Memory B cell (primary cell): ENCODE results near the gene EEIG1.

ENCODE experiments used
- ATAC-seq: fragments of 150-1000 bp; cut with Tn5 transposase; 2 replicates; pipeline ENCODE4 v1.10.0; 2021; ENCODE audit warnings: low read depth, mild to moderate bottlenecking, moderate library complexity
- DNase-seq, 2 donors: peaks; one replicate each; pipeline ENCODE4 v3.0.0; 2022; ENCODE audit warnings: low spot score in 2 of 2
- H3K27ac Mint-ChIP-seq: one replicate; pipeline ENCODE4 v1.8.0; 2022; ENCODE audit warnings: mild to moderate bottlenecking, moderate library complexity, mixed read lengths
- H3K27me3 Mint-ChIP-seq: one replicate; pipeline ENCODE4 v1.8.0; 2022; ENCODE audit warnings: mixed read lengths
- H3K36me3 Mint-ChIP-seq: one replicate; pipeline ENCODE4 v1.8.0; 2022; ENCODE audit warnings: mild to moderate bottlenecking, mixed read lengths
- H3K4me1 Mint-ChIP-seq: one replicate; pipeline ENCODE4 v1.8.0; 2022; ENCODE audit warnings: mixed read lengths
- H3K4me3 Mint-ChIP-seq: one replicate; pipeline ENCODE4 v1.8.0; 2022; ENCODE audit warnings: mild to moderate bottlenecking, moderate library complexity, mixed read lengths
- H3K9me3 Mint-ChIP-seq: one replicate; pipeline ENCODE4 v1.8.0; 2022; ENCODE audit warnings: mixed read lengths

Gene EEIG1

GRCh38 chr9:127989094-127989493, 8.3 kb upstream of the EEIG1 start:
- ATAC-seq, result no peak
- H3K4me3 Mint-ChIP-seq, result no peak overlapping the region
- no peaks in the 10 kb centered on the region for H3K36me3 Mint-ChIP-seq
- peaks cover 42% of the 10 kb centered on the region for H3K4me1 Mint-ChIP-seq
- no peaks in the 10 kb centered on the region for H3K9me3 Mint-ChIP-seq
- DNase-seq, result no peak
- no peaks in the 10 kb centered on the region for H3K27me3 Mint-ChIP-seq
- H3K27ac Mint-ChIP-seq, result peak overlapping the region; percentile 93

GRCh38 chr9:127987103-127987614, 6.4 kb upstream of the EEIG1 start:
- peak; percentile 47 to 49 for DNase-seq
- H3K4me1 Mint-ChIP-seq, result peaks cover 46% of the 10 kb centered on the region
- H3K27me3 Mint-ChIP-seq, result no peaks in the 10 kb centered on the region
- no peaks in the 10 kb centered on the region for H3K36me3 Mint-ChIP-seq
- no peaks in the 10 kb centered on the region for H3K9me3 Mint-ChIP-seq
- peak; percentile 36 for ATAC-seq
- H3K4me3 Mint-ChIP-seq, result peak overlapping the region; percentile 4
- peak overlapping the region; percentile 93 for H3K27ac Mint-ChIP-seq

- H3K36me3 Mint-ChIP-seq, result no peaks in the 10 kb centered on the region
- DNase-seq, result peak in 1 of 2 donors; percentile 11
- H3K27ac Mint-ChIP-seq, result peak overlapping the region; percentile 97
- H3K9me3 Mint-ChIP-seq, result no peaks in the 10 kb centered on the region
- no peak overlapping the region for H3K4me3 Mint-ChIP-seq
- H3K27me3 Mint-ChIP-seq, result no peaks in the 10 kb centered on the region
- no peak for ATAC-seq
- peaks cover 41% of the 10 kb centered on the region for H3K4me1 Mint-ChIP-seq
Measured at GRCh38 chr9:127985011-127985410, 4.2 kb upstream of the EEIG1 start.

GRCh38 chr9:127983847-127984289, 3.1 kb upstream of the EEIG1 start:
- peaks cover 40% of the 10 kb centered on the region for H3K4me1 Mint-ChIP-seq
- no peaks in the 10 kb centered on the region for H3K9me3 Mint-ChIP-seq
- ATAC-seq (peak; percentile 56), DNase-seq (peak; percentile 61 to 83)
- peak overlapping the region; percentile 97 for H3K27ac Mint-ChIP-seq
- peaks cover 4% of the 10 kb centered on the region for H3K36me3 Mint-ChIP-seq
- H3K4me3 Mint-ChIP-seq, result peak overlapping the region; percentile 44
- H3K27me3 Mint-ChIP-seq, result no peaks in the 10 kb centered on the region

- Mint-ChIP-seq H3K27me3 (no peaks in the 10 kb centered on the region), H3K4me1 (peaks cover 42% of the 10 kb centered on the region), H3K9me3 (no peaks in the 10 kb centered on the region), H3K27ac (peak overlapping the region; percentile 97), H3K4me3 (peak overlapping the region; percentile 57), H3K36me3 (peaks cover 4% of the 10 kb centered on the region)
- DNase-seq (peak in 1 of 2 donors; percentile 18), ATAC-seq (no peak)
Measured at GRCh38 chr9:127982912-127983311, 2.1 kb upstream of the EEIG1 start.

GRCh38 chr9:127981559-127982121, 851 bp upstream of the EEIG1 start:
- H3K4me1 Mint-ChIP-seq, result peaks cover 39% of the 10 kb centered on the region
- no peak for ATAC-seq
- no peaks in the 10 kb centered on the region for H3K9me3 Mint-ChIP-seq
- peak overlapping the region; percentile 97 for H3K27ac Mint-ChIP-seq
- no peaks in the 10 kb centered on the region for H3K27me3 Mint-ChIP-seq
- peak overlapping the region; percentile 86 for H3K4me3 Mint-ChIP-seq
- peak in 1 of 2 donors; percentile 13 for DNase-seq
- H3K36me3 Mint-ChIP-seq, result peaks cover 4% of the 10 kb centered on the region

- Mint-ChIP-seq H3K9me3 (no peaks in the 10 kb centered on the region), H3K27ac (peak overlapping the region; percentile 91), H3K4me1 (peaks cover 49% of the 10 kb centered on the region), H3K4me3 (peak overlapping the region; percentile 98), H3K36me3 (peaks cover 7% of the 10 kb centered on the region), H3K27me3 (no peaks in the 10 kb centered on the region)
- ATAC-seq, result peak; percentile 41
- peak; percentile 76 to 78 for DNase-seq
Measured at GRCh38 chr9:127980060-127980705, 606 bp downstream of the EEIG1 start.

- peaks cover 47% of the 10 kb centered on the region for H3K4me1 Mint-ChIP-seq
- peak; percentile 48 to 60 for DNase-seq
Measured at GRCh38 chr9:127979333-127980059, 1.3 kb downstream of the EEIG1 start.

GRCh38 chr9:127979015-127979332, 1.8 kb downstream of the EEIG1 start:
- Mint-ChIP-seq H3K36me3 (peaks cover 7% of the 10 kb centered on the region), H3K27me3 (no peaks in the 10 kb centered on the region), H3K4me3 (peak overlapping the region; percentile 98), H3K9me3 (no peaks in the 10 kb centered on the region), H3K27ac (peak overlapping the region; percentile 91), H3K4me1 (peaks cover 52% of the 10 kb centered on the region)
- DNase-seq (no peak), ATAC-seq (no peak)

More at GRCh38 chr9:127979333-127980059, 1.3 kb downstream of the EEIG1 start:
- Mint-ChIP-seq H3K27ac (peak overlapping the region; percentile 91), H3K36me3 (peaks cover 7% of the 10 kb centered on the region), H3K9me3 (no peaks in the 10 kb centered on the region), H3K27me3 (no peaks in the 10 kb centered on the region), H3K4me3 (peak overlapping the region; percentile 98)
- no peak for ATAC-seq

- Mint-ChIP-seq H3K4me1 (peaks cover 50% of the 10 kb centered on the region), H3K27ac (peak overlapping the region; percentile 92), H3K9me3 (no peaks in the 10 kb centered on the region), H3K4me3 (peak overlapping the region; percentile 98), H3K27me3 (no peaks in the 10 kb centered on the region), H3K36me3 (peaks cover 7% of the 10 kb centered on the region)
- DNase-seq, result peak in 1 of 2 donors; percentile 17
- no peak for ATAC-seq
Measured at GRCh38 chr9:127977884-127978647, 2.7 kb downstream of the EEIG1 start.

GRCh38 chr9:127977009-127977883, 3.5 kb downstream of the EEIG1 start:
- Mint-ChIP-seq H3K4me3 (peak overlapping the region; percentile 98), H3K36me3 (peaks cover 7% of the 10 kb centered on the region)
- no peak for ATAC-seq

GRCh38 chr9:127976498-127976897, 4.3 kb downstream of the EEIG1 start:
- Mint-ChIP-seq H3K4me3 (peak overlapping the region; percentile 98), H3K9me3 (no peaks in the 10 kb centered on the region), H3K27ac (peak overlapping the region; percentile 92), H3K36me3 (peaks cover 7% of the 10 kb centered on the region), H3K4me1 (peaks cover 56% of the 10 kb centered on the region), H3K27me3 (no peaks in the 10 kb centered on the region)
- peak in 1 of 2 donors; percentile 14 for DNase-seq
- no peak for ATAC-seq

More at GRCh38 chr9:127977009-127977883, 3.5 kb downstream of the EEIG1 start:
- Mint-ChIP-seq H3K4me1 (peaks cover 53% of the 10 kb centered on the region), H3K27me3 (no peaks in the 10 kb centered on the region), H3K9me3 (no peaks in the 10 kb centered on the region), H3K27ac (peak overlapping the region; percentile 92)
- peak in 1 of 2 donors; percentile 10 for DNase-seq
